HG02970 (cell line): ENCODE measurements around the gene RAB42.

ENCODE experiments used
- ATAC-seq: cut with Tn5 transposase; IDR thresholded peaks from one replicate; pipeline ENCODE4 v1.9.1; 2021; ENCODE audit warnings: mild to moderate bottlenecking, moderate library complexity, moderate number of reproducible peaks; ENCODE audit not compliant: unreplicated experiment, low FRiP score

Gene RAB42

GRCh38 chr1:28642847-28643635 lies 51.0 kb downstream of the RAB42 start, which contains the start of gene TAF12:
TSS of gene TAF12 (minus strand) at chr1:28643067. CDS start at chr1:28622081, 20,986 bp downstream.
- peak; percentile 80 for ATAC-seq

- no peak for ATAC-seq
Observed at GRCh38 chr1:28644494-28644893, 52.4 kb downstream of the RAB42 start.
